Uterus (tissue), 4 donors: ENCODE measurements around the gene LCT. TPM values are rescaled to one million over a fixed set of nuclear protein-coding genes. Genes with fewer than 3 reads are reported as not detected.
A peak's percentile ranks its signal among the peaks of the same experiment; 100 is the strongest.

Experiments
- DNase-seq, 2 donors: peaks; one replicate each; pipeline ENCODE4 v3.0.0-alpha.2; 2019 to 2020
- H3K27ac ChIP-seq, 2 donors: fragments of 200-600 bp; sonication (generic); 1 replicate in 1 of 2; 2 replicates in 1 of 2; pipeline ENCODE4 v1.5.1; 2016 to 2018
- H3K27me3 ChIP-seq, 2 donors: fragments of 200-600 bp; sonication (generic); one replicate each; pipeline ENCODE4 v1.5.1; 2018 to 2019; ENCODE audit warnings: control low read depth in 1 of 2
- H3K36me3 ChIP-seq, 2 donors: fragments of 200-600 bp; sonication (generic); one replicate each; pipeline ENCODE4 v1.5.1; 2019; ENCODE audit warnings: control low read depth in 1 of 2
- H3K4me1 ChIP-seq, 2 donors: fragments of 200-600 bp; sonication (generic); one replicate each; pipeline ENCODE4 v1.5.1; 2018 to 2019; ENCODE audit warnings: control low read depth in 1 of 2
- H3K4me3 ChIP-seq, 2 donors: fragments of 200-600 bp; sonication (generic); 1 replicate in 1 of 2; 2 replicates in 1 of 2; pipeline ENCODE4 v1.5.1; 2018 to 2019; ENCODE audit warnings: mild to moderate bottlenecking in 1 of 2
- H3K9me3 ChIP-seq, 2 donors: fragments of 200-600 bp; sonication (generic); one replicate each; pipeline ENCODE4 v1.5.1; 2019; ENCODE audit warnings: control low read depth in 1 of 2
- POLR2A ChIP-seq, 2 donors: fragments of 450-650 bp; IDR thresholded peaks; one replicate each; pipeline ENCODE4 v1.6.1; 2016; ENCODE audit warnings: antibody characterized with exemption in 2 of 2, mild to moderate bottlenecking in 1 of 2, moderate library complexity in 1 of 2
- intact Hi-C: fragments of 100-400 bp; cut with DNase I; formaldehyde crosslinking; loops from one replicate; pipeline ENCODE4 v1.15.1; 2023; ENCODE audit warnings: low total_unique reads
- total RNA-seq, 4 donors: library from RNA; depleted of rRNA in 3 of 4; stranded (reverse); fragments of >200 nt in 3 of 4; gene quantifications; one replicate each; pipeline versions ENCODE4 v1.1.0 to v1.2.4, GENCODE V29; 2014 to 2023
- TF ChIP-seq, protein P1 (sequence below), 4 experiments: fragments of 200-600 bp in 2 of 4; fragments of 450-650 bp in 2 of 4; sonication (generic) in 2 of 4; IDR thresholded peaks; one replicate each; pipeline ENCODE4 v1.5.1; 2016 to 2019; ENCODE audit warnings: antibody characterized with exemption in 4 of 4, mild to moderate bottlenecking in 2 of 4, moderate library complexity in 1 of 4
- donor health status: DM: yes; HTN: yes; CAD: no.

The LCT gene
- total RNA-seq, 4 donors from 2014 or later = 0.07 TPM; not detected in 3

DNA sequence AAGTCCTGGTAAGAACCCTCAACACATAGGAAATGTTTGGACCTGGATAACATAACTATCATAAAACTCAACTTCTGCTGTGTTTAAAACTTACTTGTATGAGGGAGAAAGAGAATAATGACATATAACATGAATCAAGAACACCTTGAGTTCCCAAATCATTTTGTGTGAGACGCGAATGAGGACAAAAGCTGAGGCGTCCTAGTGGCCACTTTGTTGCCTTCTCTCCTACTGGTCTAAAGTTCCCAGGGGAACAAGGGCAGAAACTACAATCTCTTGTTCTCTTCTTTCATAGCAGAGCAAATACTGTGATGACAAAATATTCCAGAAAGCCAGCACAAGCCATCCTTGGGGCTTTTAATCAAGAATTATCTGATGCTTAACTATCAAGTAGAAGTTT lies 8.3 kb upstream of the LCT start:
- intact Hi-C loops = no loop called here
- no peaks in the 10 kb centered on the region for H3K36me3 ChIP-seq
- no peaks in the 10 kb centered on the region for H3K4me1 ChIP-seq
- no peak for DNase-seq
- H3K9me3 ChIP-seq = no peaks in the 10 kb centered on the region
- no peaks in the 10 kb centered on the region for H3K27me3 ChIP-seq
- no peak overlapping the region for H3K4me3 ChIP-seq
- no peak for TF ChIP-seq POLR2A (IDR thresholded peaks at IDR 0.05)
- TF ChIP-seq, protein P1, sequence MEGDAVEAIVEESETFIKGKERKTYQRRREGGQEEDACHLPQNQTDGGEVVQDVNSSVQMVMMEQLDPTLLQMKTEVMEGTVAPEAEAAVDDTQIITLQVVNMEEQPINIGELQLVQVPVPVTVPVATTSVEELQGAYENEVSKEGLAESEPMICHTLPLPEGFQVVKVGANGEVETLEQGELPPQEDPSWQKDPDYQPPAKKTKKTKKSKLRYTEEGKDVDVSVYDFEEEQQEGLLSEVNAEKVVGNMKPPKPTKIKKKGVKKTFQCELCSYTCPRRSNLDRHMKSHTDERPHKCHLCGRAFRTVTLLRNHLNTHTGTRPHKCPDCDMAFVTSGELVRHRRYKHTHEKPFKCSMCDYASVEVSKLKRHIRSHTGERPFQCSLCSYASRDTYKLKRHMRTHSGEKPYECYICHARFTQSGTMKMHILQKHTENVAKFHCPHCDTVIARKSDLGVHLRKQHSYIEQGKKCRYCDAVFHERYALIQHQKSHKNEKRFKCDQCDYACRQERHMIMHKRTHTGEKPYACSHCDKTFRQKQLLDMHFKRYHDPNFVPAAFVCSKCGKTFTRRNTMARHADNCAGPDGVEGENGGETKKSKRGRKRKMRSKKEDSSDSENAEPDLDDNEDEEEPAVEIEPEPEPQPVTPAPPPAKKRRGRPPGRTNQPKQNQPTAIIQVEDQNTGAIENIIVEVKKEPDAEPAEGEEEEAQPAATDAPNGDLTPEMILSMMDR (IDR thresholded peaks at IDR 0.05) = no peak
- H3K27ac ChIP-seq = no peak overlapping the region

DNA sequence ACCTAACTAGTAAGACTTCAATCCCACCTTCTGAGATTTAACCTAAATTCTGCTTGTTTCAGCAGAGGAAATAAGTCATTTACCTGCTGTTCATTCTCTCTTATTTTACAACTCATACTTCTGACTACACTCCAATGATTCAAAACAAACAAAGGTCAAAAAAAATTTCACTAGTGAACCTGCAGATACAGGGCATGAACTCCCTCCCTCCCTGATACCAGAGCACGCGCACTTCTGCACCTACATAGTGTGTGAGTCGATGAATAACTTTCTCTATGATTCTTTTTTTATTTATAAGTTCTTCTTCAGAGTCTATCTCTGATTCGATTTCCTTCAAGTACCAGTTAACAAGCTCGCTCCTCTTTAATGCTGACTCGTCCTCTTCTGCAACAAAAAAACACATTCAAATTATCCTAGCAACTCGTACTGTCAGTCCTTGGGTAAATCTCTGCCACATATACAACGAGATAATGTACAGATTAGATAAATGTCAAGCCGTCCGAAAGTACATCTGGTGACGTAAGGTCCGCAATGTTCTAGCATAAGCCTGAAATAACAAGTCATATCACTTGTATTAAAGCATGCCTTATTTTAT lies 7.4 kb upstream of the LCT start:
- H3K36me3 ChIP-seq = no peaks in the 10 kb centered on the region

DNA sequence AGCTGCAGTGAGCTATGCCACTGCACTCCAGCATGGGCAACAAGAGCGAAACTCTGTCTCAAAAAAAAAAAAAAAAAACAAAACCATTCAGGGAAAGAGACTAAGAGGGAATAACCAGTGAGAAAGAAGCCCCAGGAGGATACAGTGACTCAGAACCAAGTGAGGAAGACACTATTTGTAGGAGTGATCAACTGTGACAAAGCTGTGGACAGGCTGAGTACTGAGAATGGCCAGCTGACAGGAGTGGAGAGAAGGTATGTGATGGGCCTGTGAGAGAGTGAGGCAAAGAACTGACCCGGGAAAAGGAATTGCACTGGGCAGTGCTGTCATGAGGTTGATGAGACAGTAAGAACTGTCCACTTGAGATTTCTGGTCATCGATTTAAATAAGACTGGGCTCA lies 6.7 kb upstream of the LCT start:
- no peaks in the 10 kb centered on the region for H3K4me1 ChIP-seq
- no peak for TF ChIP-seq POLR2A (IDR thresholded peaks at IDR 0.05)
- TF ChIP-seq, protein P1 (IDR thresholded peaks at IDR 0.05) = no peak
- H3K27ac ChIP-seq = no peak overlapping the region
- no peaks in the 10 kb centered on the region for H3K27me3 ChIP-seq
- no peaks in the 10 kb centered on the region for H3K9me3 ChIP-seq
- no peak overlapping the region for H3K4me3 ChIP-seq
- H3K36me3 ChIP-seq = no peaks in the 10 kb centered on the region
- no peak for DNase-seq
- intact Hi-C loops = no loop called here

More for the DNA sequence above, 7.4 kb upstream of the LCT start:
- Histone ChIP-seq H3K27me3 (no peaks in the 10 kb centered on the region), H3K9me3 (no peaks in the 10 kb centered on the region), H3K4me3 (no peak overlapping the region), H3K27ac (no peak overlapping the region), H3K4me1 (no peaks in the 10 kb centered on the region)
- no peak for DNase-seq
- intact Hi-C loops = no loop called here
- TF ChIP-seq, protein P1 (IDR thresholded peaks at IDR 0.05) = no peak
- TF ChIP-seq POLR2A (IDR thresholded peaks at IDR 0.05) = no peak

DNA sequence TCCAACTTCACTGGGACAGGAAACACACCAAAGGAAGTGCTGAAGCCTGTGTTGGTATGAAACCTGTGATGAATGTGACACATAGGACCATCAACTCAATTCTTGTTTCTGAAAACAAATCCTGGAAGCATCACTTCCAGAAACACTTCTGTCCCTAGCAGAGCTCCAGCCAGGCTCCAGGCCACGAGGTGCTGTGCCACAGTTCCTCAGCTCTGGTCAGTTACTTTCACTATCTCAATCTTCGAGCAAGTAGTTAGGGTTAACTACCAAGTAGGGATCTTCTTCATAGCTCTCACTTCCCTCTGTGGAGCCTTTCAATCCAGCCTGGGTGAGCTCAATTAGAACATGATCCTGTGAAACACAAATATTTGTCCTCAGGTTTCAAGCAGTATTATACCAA lies 3.6 kb upstream of the LCT start:
- TF ChIP-seq POLR2A (IDR thresholded peaks at IDR 0.05) = no peak
- TF ChIP-seq, protein P1 (IDR thresholded peaks at IDR 0.05) = no peak
- DNase-seq = no peak
- Histone ChIP-seq H3K27me3 (no peaks in the 10 kb centered on the region), H3K27ac (peak overlapping the region; percentile 36 to 52), H3K36me3 (no peaks in the 10 kb centered on the region), H3K9me3 (no peaks in the 10 kb centered on the region), H3K4me3 (no peak overlapping the region), H3K4me1 (no peaks in the 10 kb centered on the region)
- intact Hi-C loops = no loop called here

DNA sequence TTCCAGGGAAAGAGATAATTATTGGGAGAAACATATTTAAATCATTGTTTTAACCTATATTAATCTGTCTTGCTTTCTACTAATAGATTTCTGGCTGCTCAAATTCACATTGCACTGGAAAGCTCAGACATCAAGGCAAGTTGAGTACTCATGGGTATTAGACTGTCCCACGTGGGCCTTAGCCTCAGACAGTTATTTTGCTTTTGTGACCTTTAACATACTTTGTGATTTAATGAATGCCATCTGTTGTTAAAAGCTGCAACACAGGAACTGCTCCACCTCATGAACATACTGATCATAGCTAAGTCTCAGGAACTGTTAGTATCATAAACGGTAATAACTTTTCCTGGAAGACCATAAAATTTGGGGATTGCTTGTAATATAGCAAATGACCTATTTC lies 2.7 kb upstream of the LCT start:
- TF ChIP-seq, protein P1 (IDR thresholded peaks at IDR 0.05) = no peak
- TF ChIP-seq POLR2A (IDR thresholded peaks at IDR 0.05) = no peak
- DNase-seq = peak in 1 of 2 donors; percentile 23
- H3K4me1 ChIP-seq = no peaks in the 10 kb centered on the region
- H3K4me3 ChIP-seq = no peak overlapping the region
- intact Hi-C loops = no loop called here
- peak overlapping the region; percentile 36 to 52 for H3K27ac ChIP-seq
- no peaks in the 10 kb centered on the region for H3K36me3 ChIP-seq
- H3K27me3 ChIP-seq = no peaks in the 10 kb centered on the region
- H3K9me3 ChIP-seq = no peaks in the 10 kb centered on the region
